GM18498 (cell line): ENCODE measurements around the gene OSBP2.
"Not testable (repeated sequence)": the region's sequence is repeated elsewhere in the genome, so short reads cannot be mapped to it uniquely, and the experiment has no call there.

ENCODE experiments used
- ATAC-seq: cut with Tn5 transposase; IDR thresholded peaks from one replicate; pipeline ENCODE4 v1.9.1; 2021; ENCODE audit warnings: mild to moderate bottlenecking, moderate library complexity; ENCODE audit not compliant: unreplicated experiment

OSBP2 gene

GRCh38 chr22:30675436-30675835 lies 19.2 kb upstream of the OSBP2 start:
- ATAC-seq: no peak

DNA sequence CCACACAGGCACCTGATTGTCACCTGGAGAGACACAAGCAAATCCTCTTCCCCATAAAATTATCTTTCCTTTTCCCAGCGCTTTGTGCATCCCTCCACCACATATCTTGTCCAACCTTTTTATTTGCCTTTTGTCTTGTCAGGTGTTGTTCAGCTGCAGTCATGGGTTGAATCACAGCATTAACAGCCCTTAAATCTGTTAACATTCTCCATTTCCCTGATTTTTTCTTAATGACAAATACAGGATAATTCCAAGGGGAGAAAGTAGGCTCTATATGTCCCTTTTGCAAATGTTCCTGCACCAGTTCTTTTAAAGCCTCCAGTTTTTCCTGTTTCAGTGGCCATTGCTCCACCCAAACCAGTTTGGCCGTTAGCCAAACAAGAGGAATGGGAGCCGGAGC lies 18.1 kb upstream of the OSBP2 start:
- not testable (repeated sequence) for ATAC-seq

DNA sequence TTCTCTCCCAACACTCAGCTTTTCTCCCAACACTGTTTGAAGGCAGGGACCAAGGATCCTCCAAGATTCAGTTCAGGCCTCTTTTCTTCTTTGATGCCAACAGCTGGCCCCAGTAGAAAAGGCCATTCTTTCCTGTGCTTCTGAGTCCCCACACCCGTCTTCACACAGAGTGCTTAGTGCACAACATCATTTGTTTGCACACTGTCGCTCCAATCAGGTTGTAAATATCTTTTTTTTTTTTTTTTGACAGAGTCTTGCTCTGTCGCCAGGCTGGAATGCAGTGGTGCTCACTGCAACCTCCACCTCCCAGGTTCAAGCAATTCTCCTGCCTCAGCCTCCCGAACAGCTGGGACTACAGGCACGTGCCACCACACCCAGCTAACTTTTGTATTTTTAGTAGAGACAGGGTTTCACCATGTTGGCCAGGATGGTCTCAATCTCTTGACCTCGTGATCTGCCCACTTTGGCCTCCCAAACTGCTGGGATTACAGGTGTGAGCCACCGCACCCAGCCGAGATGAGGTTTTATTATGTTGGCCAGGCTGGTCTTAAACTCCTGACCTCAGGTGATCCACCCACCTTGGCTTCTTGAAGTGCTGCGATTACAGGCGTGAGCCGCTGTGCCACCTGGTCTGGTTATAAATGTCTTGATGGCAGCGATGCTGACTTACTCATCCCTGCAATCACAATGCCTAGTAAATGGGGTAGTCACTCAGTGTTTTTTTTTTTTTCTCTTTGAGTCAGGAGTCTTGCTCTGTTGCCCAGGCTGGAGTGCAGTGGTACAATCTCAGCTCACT lies 14.6 kb upstream of the OSBP2 start:
- ATAC-seq: not testable (repeated sequence)

DNA sequence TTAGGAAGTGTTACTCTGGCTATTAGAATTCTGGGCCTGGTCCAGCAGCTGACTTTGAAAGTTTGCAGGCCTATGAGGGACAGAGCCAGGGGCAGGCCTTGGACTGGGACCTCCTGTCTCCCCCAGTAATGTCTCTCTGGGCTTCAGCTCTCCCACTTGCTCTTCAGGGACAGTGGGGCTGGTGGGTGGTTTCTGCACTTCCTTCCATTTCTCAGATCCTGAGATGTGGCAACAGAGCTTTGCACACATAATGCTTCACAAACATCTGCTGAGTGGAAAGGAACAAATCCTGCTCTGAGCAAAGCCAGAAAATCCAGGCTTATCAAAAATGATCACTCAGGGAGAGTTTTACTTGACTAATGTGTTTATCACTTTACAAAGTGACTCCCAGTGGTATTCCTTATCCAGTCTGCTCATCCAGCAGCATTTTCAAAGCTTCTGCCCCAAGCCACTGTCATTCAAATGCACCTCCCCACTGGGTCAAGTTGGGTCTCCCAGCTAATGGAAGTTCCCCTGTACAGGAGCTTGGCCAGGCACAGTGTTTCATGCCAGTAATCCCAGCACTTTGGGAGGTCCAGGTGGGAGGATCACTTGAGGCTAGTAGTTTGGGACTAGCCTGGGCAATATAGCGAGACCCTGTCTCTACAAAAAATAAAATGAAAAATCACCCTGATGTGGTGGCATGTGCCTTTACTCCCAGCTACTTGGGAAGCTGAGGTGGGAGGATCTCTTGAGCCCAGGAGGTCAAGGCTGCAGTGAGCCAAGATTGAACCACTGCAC lies 13.5 kb upstream of the OSBP2 start:
- ATAC-seq: no peak

DNA sequence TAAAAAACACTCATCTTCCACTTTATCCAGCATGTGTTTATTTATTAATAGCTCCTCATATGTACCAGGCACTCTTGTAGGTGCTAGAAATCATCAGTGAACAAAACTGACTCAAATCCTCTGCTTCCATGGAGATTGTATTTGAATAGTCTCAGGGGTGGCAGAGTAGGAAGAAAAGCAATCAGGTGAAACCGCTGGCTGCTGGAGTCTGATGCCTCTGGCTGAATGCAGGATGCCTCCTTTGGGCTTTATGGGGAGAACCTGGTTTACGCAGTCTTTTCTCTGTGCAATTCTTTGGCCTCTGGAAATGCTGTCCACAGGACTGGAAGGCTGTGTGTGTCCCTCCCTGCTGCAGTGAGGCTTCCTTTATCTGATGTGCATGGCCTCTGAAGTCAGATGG lies 12.8 kb upstream of the OSBP2 start:
- no peak for ATAC-seq

GRCh38 chr22:30685178-30685577 lies 9.5 kb upstream of the OSBP2 start:
- ATAC-seq: no peak

DNA sequence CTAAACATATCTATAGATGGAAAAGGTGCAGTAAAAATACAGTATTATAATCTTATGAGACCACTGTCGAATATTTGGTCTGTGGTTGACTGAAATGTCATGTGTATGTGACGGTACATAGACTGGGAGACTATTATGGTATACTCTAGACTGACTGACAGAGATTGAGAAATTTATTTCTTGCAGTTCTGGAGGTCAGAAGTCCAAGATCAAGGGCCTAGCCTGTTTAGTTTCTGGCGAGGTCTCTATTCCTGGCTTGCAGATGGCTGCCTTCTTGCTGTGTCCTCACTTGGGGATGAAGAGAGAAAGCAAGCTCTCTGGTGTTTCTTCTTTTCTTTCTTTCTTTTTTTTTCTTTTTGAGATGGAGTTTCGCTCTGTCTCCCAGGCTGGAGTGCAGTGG lies 7.3 kb upstream of the OSBP2 start:
- no peak for ATAC-seq

GRCh38 chr22:30689622-30690021 lies 5.1 kb upstream of the OSBP2 start:
- no peak for ATAC-seq

- no peak for ATAC-seq
Observed at GRCh38 chr22:30691204-30691603, 3.5 kb upstream of the OSBP2 start.

- no peak for ATAC-seq
Observed at GRCh38 chr22:30694171-30694639, 469 bp upstream of the OSBP2 start.

DNA sequence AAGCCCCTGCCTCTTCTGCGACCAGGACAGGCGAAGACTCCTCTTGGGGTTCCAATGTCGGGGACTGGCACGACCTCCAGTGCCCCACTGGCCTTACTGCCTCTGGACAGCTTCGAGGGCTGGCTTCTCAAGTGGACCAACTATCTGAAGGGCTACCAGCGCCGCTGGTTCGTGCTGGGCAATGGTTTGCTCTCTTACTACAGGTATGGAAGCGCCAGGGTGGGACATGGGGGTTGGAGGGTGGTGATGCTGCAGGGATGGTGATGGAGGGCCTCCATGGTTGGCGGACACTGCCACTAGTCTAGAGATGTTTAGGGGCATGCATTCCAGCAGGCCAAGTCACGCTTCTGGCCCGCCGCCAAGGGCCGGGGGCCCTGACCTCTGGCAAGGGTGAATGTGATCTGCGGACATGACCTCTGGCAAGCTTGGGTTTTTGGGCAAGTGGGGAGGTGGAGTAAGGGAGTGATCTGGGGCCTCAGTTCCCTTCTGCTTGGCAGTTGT lies 727 bp downstream of the OSBP2 start:
- no peak for ATAC-seq

GRCh38 chr22:30695871-30696655 lies 1.4 kb downstream of the OSBP2 start:
- no peak for ATAC-seq

GRCh38 chr22:30697975-30698374 lies 3.3 kb downstream of the OSBP2 start:
- ATAC-seq: no peak

GRCh38 chr22:30701872-30702271 lies 7.2 kb downstream of the OSBP2 start:
- ATAC-seq: no peak

GRCh38 chr22:30702856-30703255 lies 8.2 kb downstream of the OSBP2 start:
- no peak for ATAC-seq

GRCh38 chr22:30704978-30705377 lies 10.3 kb downstream of the OSBP2 start:
- ATAC-seq: no peak

- peak; percentile 75 for ATAC-seq
Observed at GRCh38 chr22:30705710-30706651, 11.3 kb downstream of the OSBP2 start.

DNA sequence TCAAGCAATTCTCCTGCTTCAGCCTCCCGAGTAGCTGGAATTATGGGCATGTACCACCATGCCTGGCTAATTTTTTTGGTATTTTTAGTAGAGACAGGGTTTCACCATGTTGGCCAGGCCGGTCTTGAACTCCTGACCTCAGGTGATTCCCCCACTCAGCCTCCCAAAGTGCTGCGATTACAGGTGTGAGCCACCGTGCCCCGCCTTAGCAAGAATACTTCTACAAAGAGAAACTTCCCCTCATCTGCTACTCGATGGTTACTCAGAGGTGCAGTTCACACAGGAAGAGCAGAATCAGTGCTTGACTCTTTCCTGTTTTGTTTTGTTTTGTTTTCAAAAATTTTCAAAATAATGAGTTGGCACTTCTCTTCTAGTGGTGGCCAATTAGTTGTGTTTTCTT lies 15.3 kb downstream of the OSBP2 start:
- not testable (repeated sequence) for ATAC-seq

GRCh38 chr22:30712094-30712493 lies 17.4 kb downstream of the OSBP2 start:
- ATAC-seq: no peak

GRCh38 chr22:30714062-30714461 lies 19.4 kb downstream of the OSBP2 start:
- ATAC-seq: no peak
